Activated naive CD4-positive, alpha-beta T cell treated with anti-CD3 and anti-CD28 coated beads, Interleukin-2, amount 10 ng/mL, durations not matched to agents 7 days and 5 days (primary cell): Measurements from ENCODE around the gene MAP4K5.

Experiments used
- CTCF ChIA-PET: fragments of 350-600 bp; sonication (Branson Sonifier 250); formaldehyde crosslinking; loops from one replicate; lab custom pipeline; 2021; ENCODE audit warnings: antibody characterized with exemption; lab: Charles Lee
- DNase-seq: peaks from one replicate; pipeline ENCODE4 v3.0.0-alpha.2; 2020
- H3K27ac Mint-ChIP-seq: one replicate; pipeline ENCODE4 v1.8.0; 2021; ENCODE audit warnings: mild to moderate bottlenecking, moderate library complexity, mixed read lengths
- H3K27me3 Mint-ChIP-seq: one replicate; pipeline ENCODE4 v1.8.0; 2021; ENCODE audit warnings: mild to moderate bottlenecking, mixed read lengths
- H3K36me3 Mint-ChIP-seq: one replicate; pipeline ENCODE4 v1.8.0; 2021; ENCODE audit warnings: mixed read lengths
- H3K4me1 Mint-ChIP-seq: one replicate; pipeline ENCODE4 v1.8.0; 2021; ENCODE audit warnings: mixed read lengths
- H3K4me3 Mint-ChIP-seq: one replicate; pipeline ENCODE4 v1.8.0; 2021; ENCODE audit warnings: mild to moderate bottlenecking, moderate library complexity, mixed read lengths
- H3K9me3 Mint-ChIP-seq: one replicate; pipeline ENCODE4 v1.8.0; 2021; ENCODE audit warnings: mixed read lengths

Gene MAP4K5

DNA sequence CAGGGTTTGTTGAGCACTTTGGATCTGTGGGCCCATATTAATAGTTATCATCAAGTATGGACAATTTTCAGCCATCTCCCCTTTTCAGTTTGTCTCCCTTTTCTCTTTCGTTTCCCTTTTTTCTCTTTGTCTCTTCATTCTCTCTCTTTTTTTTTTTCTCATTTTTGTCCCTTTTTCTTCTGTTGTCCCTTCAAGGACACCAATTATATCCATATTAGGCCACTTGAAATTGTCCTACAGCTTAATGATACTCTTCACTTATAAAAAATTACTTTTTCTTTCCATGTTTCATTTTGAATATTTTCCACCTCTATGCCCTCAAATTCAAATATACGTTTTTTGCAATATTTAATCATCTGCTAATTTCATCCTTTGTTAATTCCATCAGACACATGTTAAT is 53.3 kb downstream of the MAP4K5 start:
- Mint-ChIP-seq H3K4me1 (no peaks in the 10 kb centered on the region), H3K4me3 (no peak overlapping the region), H3K9me3 (peaks cover 17% of the 10 kb centered on the region), H3K27me3 (no peaks in the 10 kb centered on the region), H3K27ac (no peak overlapping the region), H3K36me3 (peaks cover 37% of the 10 kb centered on the region)
- CTCF ChIA-PET, result no interaction called here
- DNase-seq, result no peak

GRCh38 chr14:50477760-50478159 is 54.6 kb downstream of the MAP4K5 start:
- Mint-ChIP-seq H3K36me3 (peaks cover 49% of the 10 kb centered on the region), H3K9me3 (peaks cover 20% of the 10 kb centered on the region), H3K4me3 (no peak overlapping the region), H3K4me1 (no peaks in the 10 kb centered on the region), H3K27me3 (no peaks in the 10 kb centered on the region), H3K27ac (no peak overlapping the region)
- DNase-seq, result no peak
- CTCF ChIA-PET, result no interaction called here

GRCh38 chr14:50476134-50476533 is 56.2 kb downstream of the MAP4K5 start:
- Mint-ChIP-seq H3K36me3 (peaks cover 60% of the 10 kb centered on the region), H3K4me1 (no peaks in the 10 kb centered on the region), H3K9me3 (peaks cover 31% of the 10 kb centered on the region), H3K27me3 (no peaks in the 10 kb centered on the region), H3K4me3 (no peak overlapping the region), H3K27ac (no peak overlapping the region)
- CTCF ChIA-PET, result no interaction called here
- no peak for DNase-seq

DNA sequence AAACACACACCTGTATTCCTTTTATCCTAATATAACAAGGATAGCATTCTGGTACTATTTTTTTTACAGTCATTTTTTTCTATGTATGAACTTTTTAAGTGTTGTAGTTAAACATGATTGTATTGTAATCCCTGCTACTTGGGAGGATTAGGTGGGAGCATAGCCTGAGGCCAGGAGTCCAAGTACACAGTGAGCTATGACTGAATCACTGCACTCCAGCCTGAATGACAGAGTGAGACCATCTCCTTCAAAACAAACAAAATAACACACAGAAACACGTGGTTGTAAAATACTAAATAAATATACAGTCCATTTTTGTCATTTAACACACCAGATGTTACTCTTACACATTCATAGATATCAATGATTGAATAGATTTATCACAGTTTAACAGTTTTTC is 56.9 kb downstream of the MAP4K5 start:
- H3K27ac Mint-ChIP-seq, result no peak overlapping the region
- no peak overlapping the region for H3K4me3 Mint-ChIP-seq
- no peaks in the 10 kb centered on the region for H3K27me3 Mint-ChIP-seq
- H3K4me1 Mint-ChIP-seq, result no peaks in the 10 kb centered on the region
- DNase-seq, result no peak
- peaks cover 64% of the 10 kb centered on the region for H3K36me3 Mint-ChIP-seq
- H3K9me3 Mint-ChIP-seq, result peaks cover 38% of the 10 kb centered on the region
- CTCF ChIA-PET, result no interaction called here

DNA sequence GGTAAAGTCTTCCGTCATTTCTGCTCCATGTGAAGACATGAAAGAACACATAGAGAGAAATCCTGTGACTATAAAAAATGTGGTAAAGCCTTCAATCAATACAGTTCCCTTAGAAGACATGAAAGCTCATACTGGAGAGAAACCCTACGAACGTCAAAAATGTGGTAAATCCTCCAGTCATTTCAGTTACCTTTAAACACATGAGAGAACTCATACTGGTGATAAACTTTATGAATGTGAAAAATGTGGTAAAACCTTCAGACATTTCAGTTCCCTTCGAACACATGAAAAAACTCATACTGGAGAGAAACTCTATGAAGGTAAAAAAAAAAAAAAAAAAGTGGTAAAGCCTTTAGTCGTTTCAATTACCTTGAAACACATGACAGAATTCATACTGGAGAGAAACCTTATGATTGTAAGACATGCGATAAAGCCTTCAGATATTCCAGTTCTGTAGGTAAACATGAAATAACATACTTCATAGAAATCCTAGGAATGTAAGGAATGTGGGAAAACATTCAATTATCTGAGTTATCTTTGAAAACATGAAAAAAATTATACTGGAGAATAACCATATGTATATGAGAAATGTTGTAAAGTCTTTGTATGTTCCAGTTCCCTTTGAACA is 60.4 kb downstream of the MAP4K5 start:
- Mint-ChIP-seq H3K27ac (no peak overlapping the region), H3K9me3 (peaks cover 43% of the 10 kb centered on the region), H3K4me3 (no peak overlapping the region), H3K27me3 (no peaks in the 10 kb centered on the region), H3K36me3 (peaks cover 74% of the 10 kb centered on the region), H3K4me1 (peaks cover 11% of the 10 kb centered on the region)
- no peak for DNase-seq
- CTCF ChIA-PET, result no interaction called here

GRCh38 chr14:50469982-50470381 is 62.4 kb downstream of the MAP4K5 start:
- no peak for DNase-seq
- H3K27me3 Mint-ChIP-seq, result no peaks in the 10 kb centered on the region
- CTCF ChIA-PET, result no interaction called here
- peaks cover 40% of the 10 kb centered on the region for H3K9me3 Mint-ChIP-seq
- peaks cover 11% of the 10 kb centered on the region for H3K4me1 Mint-ChIP-seq
- H3K36me3 Mint-ChIP-seq, result peaks cover 83% of the 10 kb centered on the region
- no peak overlapping the region for H3K27ac Mint-ChIP-seq
- no peak overlapping the region for H3K4me3 Mint-ChIP-seq

GRCh38 chr14:50462111-50462510 is 70.3 kb downstream of the MAP4K5 start:
- Mint-ChIP-seq H3K9me3 (no peaks in the 10 kb centered on the region), H3K27me3 (no peaks in the 10 kb centered on the region), H3K36me3 (peaks cover 29% of the 10 kb centered on the region), H3K4me1 (no peaks in the 10 kb centered on the region), H3K4me3 (no peak overlapping the region), H3K27ac (no peak overlapping the region)
- no peak for DNase-seq
- CTCF ChIA-PET, result interaction anchor here (1.2 kb wide), 1 partner anchor 141 kb away, joined by 3 read pairs; no protein-coding TSS in a partner anchor

DNA sequence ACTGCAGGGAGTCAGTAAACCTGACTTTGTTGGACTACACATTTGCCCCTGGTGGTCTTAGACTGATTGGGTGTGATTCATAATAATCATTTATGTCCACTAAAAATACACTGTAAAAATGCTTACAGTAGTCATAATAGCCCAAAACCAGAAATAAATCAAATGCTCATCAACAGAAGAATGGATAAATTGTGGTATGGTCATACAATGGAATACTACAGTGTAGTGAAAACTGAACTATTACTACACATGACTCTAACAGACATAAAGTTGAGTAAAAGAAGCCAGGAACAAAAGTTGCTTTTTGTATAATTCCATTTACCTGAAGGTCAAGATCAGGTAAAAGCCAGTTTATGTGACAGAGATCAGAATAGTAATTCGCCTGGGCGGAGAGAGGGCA is 78.5 kb downstream of the MAP4K5 start:
- no peaks in the 10 kb centered on the region for H3K9me3 Mint-ChIP-seq
- no peaks in the 10 kb centered on the region for H3K27me3 Mint-ChIP-seq
- CTCF ChIA-PET, result no interaction called here
- DNase-seq, result no peak
- H3K4me3 Mint-ChIP-seq, result no peak overlapping the region
- no peak overlapping the region for H3K27ac Mint-ChIP-seq
- no peaks in the 10 kb centered on the region for H3K4me1 Mint-ChIP-seq
- peaks cover 40% of the 10 kb centered on the region for H3K36me3 Mint-ChIP-seq

- H3K27me3 Mint-ChIP-seq, result no peaks in the 10 kb centered on the region
- no peaks in the 10 kb centered on the region for H3K9me3 Mint-ChIP-seq
- peaks cover 40% of the 10 kb centered on the region for H3K36me3 Mint-ChIP-seq
- CTCF ChIA-PET, result no interaction called here
- no peak overlapping the region for H3K4me3 Mint-ChIP-seq
- no peak for DNase-seq
- no peaks in the 10 kb centered on the region for H3K4me1 Mint-ChIP-seq
- H3K27ac Mint-ChIP-seq, result no peak overlapping the region
Observed at GRCh38 chr14:50452979-50453705, 79.2 kb downstream of the MAP4K5 start.

DNA sequence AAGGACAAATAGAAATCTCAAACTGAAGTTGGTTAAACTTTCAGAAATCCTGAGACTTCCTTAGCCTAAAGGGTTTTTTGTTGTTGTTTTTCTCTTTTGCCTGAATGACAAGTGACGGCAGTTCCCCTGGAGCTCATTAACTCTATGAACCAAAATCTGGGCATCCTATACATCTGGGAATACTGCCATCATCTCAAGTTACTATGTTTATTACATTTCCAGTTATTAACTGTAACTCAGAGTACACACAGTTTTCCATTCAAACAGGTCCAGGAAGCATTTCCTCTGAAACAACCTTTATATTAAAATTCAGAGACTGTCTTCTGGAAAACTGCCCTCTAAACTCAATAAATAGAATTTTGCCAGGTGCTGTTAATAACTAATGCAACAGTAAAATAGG is 80.1 kb downstream of the MAP4K5 start:
- peaks cover 42% of the 10 kb centered on the region for H3K36me3 Mint-ChIP-seq
- no peaks in the 10 kb centered on the region for H3K4me1 Mint-ChIP-seq
- no peak overlapping the region for H3K4me3 Mint-ChIP-seq
- H3K27me3 Mint-ChIP-seq, result no peaks in the 10 kb centered on the region
- no peaks in the 10 kb centered on the region for H3K9me3 Mint-ChIP-seq
- no peak for DNase-seq
- CTCF ChIA-PET, result no interaction called here
- H3K27ac Mint-ChIP-seq, result no peak overlapping the region

- CTCF ChIA-PET, result no interaction called here
- Mint-ChIP-seq H3K27ac (no peak overlapping the region), H3K9me3 (no peaks in the 10 kb centered on the region), H3K4me3 (no peak overlapping the region), H3K27me3 (no peaks in the 10 kb centered on the region), H3K4me1 (no peaks in the 10 kb centered on the region), H3K36me3 (peaks cover 42% of the 10 kb centered on the region)
- DNase-seq, result no peak
Observed at GRCh38 chr14:50451854-50452253, 80.5 kb downstream of the MAP4K5 start.

GRCh38 chr14:50447461-50447860 is 84.9 kb downstream of the MAP4K5 start:
- H3K4me3 Mint-ChIP-seq, result no peak overlapping the region
- H3K27ac Mint-ChIP-seq, result no peak overlapping the region
- no peaks in the 10 kb centered on the region for H3K9me3 Mint-ChIP-seq
- no peaks in the 10 kb centered on the region for H3K4me1 Mint-ChIP-seq
- no peaks in the 10 kb centered on the region for H3K27me3 Mint-ChIP-seq
- DNase-seq, result no peak
- H3K36me3 Mint-ChIP-seq, result peaks cover 29% of the 10 kb centered on the region
- CTCF ChIA-PET, result interaction anchor here (1.2 kb wide), 1 partner anchor 9 kb away, joined by 3 read pairs; no protein-coding TSS in a partner anchor

- H3K36me3 Mint-ChIP-seq, result peaks cover 41% of the 10 kb centered on the region
- H3K9me3 Mint-ChIP-seq, result peaks cover 14% of the 10 kb centered on the region
- H3K4me3 Mint-ChIP-seq, result no peak overlapping the region
- no peaks in the 10 kb centered on the region for H3K4me1 Mint-ChIP-seq
- no peak for DNase-seq
- no peaks in the 10 kb centered on the region for H3K27me3 Mint-ChIP-seq
- no peak overlapping the region for H3K27ac Mint-ChIP-seq
- CTCF ChIA-PET, result no interaction called here
Observed at GRCh38 chr14:50434528-50434927, 97.8 kb downstream of the MAP4K5 start.

- Mint-ChIP-seq H3K27me3 (no peaks in the 10 kb centered on the region), H3K9me3 (peaks cover 9% of the 10 kb centered on the region), H3K27ac (no peak overlapping the region), H3K4me3 (no peak overlapping the region), H3K36me3 (peaks cover 32% of the 10 kb centered on the region), H3K4me1 (no peaks in the 10 kb centered on the region)
- no peak for DNase-seq
- CTCF ChIA-PET, result no interaction called here
Observed at GRCh38 chr14:50432131-50432530, 100.2 kb downstream of the MAP4K5 start.

DNA sequence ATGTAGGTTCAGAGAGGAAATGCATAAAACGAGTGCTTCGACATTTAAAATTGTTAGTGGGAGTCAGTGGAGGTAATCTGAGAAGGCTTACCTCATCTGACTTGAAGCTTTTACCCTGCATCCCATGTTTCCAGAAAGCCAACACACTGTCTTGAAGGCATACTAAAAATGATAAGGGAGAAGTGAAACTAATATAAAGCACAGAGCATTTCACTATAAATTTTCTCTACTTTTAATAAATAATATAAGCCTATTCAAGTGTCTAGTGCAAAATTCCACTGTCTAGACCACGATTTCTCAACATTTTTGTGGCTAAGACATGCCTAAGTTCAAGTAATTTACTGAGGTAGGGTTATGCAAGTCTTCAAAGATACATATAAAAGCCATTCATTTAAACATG is 106.6 kb downstream of the MAP4K5 start:
- CTCF ChIA-PET, result no interaction called here
- H3K27ac Mint-ChIP-seq, result no peak overlapping the region
- H3K4me3 Mint-ChIP-seq, result no peak overlapping the region
- H3K36me3 Mint-ChIP-seq, result peaks cover 4% of the 10 kb centered on the region
- H3K4me1 Mint-ChIP-seq, result no peaks in the 10 kb centered on the region
- DNase-seq, result no peak
- no peaks in the 10 kb centered on the region for H3K9me3 Mint-ChIP-seq
- no peaks in the 10 kb centered on the region for H3K27me3 Mint-ChIP-seq
